DND-41 (cell line): ENCODE results near the gene TOMM5.

ENCODE experiments used
- CTCF ChIP-seq: IDR thresholded peaks from 2 replicates; pipeline ENCODE4 v1.5.1; 2012; ENCODE audit warnings: borderline replicate concordance, low read length, moderate library complexity, mild to moderate bottlenecking; ENCODE audit not compliant: poor library complexity, severe bottlenecking; ENCODE audit errors: extremely low read depth
- EZH2 ChIP-seq: IDR thresholded peaks from 3 replicates; pipeline ENCODE4 v1.6.1; 2012; ENCODE audit warnings: borderline replicate concordance, low read depth, mild to moderate bottlenecking, moderate library complexity, low read length, inconsistent platforms; ENCODE audit not compliant: severe bottlenecking

DNA sequence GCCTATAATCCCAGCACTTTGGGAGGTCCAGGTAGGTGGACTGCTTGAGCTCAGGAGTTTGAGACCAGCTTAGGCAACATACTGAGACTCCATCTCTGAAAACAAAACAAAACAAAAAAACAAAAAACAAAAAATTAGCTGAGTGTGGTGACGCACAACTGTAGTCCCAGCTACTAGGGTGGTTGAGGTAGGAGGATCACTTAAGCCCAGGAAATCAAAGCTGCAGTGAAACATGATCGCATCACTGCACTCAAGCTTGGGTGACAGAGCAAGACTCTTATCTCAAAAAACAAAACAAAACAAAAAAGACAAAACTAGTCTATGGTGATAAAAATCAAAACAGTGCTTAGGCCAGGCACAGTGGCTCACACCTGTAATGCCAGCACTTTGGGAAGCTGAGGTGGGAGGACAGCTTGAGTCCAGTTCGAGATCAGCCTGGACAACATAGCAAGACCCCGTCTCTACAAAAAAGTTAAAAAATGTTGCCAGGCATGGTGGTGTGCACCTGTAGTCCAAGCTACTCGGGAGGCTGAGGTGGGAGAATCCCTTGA lies 45.0 kb downstream of the TOMM5 start:
- TF ChIP-seq EZH2 (no peak), CTCF (no peak)
